CD4-positive, CD25-positive, alpha-beta regulatory T cell (primary cell): ENCODE measurements around the gene LRRC42. TPM values are rescaled to one million over a fixed set of nuclear protein-coding genes. Genes with fewer than 3 reads are reported as not detected.

Experiments
- ATAC-seq, 2 donors: fragments of 150-1000 bp; cut with Tn5 transposase; one replicate each; pipeline ENCODE4 v1.10.0; 2021; ENCODE audit warnings: low read depth in 2 of 2, moderate number of reproducible peaks in 2 of 2, moderate library complexity in 1 of 2
- DNase-seq, 3 donors: peaks; one replicate each; pipeline versions ENCODE4 v3.0.0 to v3.0.0-alpha.2; 2012 to 2022; ENCODE audit warnings: mixed read lengths in 1 of 3
- H3K27ac ChIP-seq: one replicate; pipeline ENCODE4 v1.7.0; 2013; ENCODE audit warnings: mild to moderate bottlenecking, low read length; ENCODE audit not compliant: insufficient read depth, poor library complexity, severe bottlenecking
- H3K27me3 ChIP-seq: one replicate; pipeline ENCODE4 v1.7.0; 2013; ENCODE audit warnings: low read length; ENCODE audit not compliant: control insufficient read depth, insufficient read depth
- H3K36me3 ChIP-seq: one replicate; pipeline ENCODE4 v1.7.0; 2013; ENCODE audit warnings: mild to moderate bottlenecking, low read length, moderate library complexity; ENCODE audit not compliant: control insufficient read depth, insufficient read depth
- H3K4me1 ChIP-seq: 2 replicates; pipeline ENCODE4 v1.7.0; 2013; ENCODE audit warnings: mild to moderate bottlenecking, low read length; ENCODE audit not compliant: insufficient read depth, control insufficient read depth, poor library complexity, severe bottlenecking
- H3K4me3 ChIP-seq: one replicate; pipeline ENCODE4 v1.7.0; 2013; ENCODE audit warnings: low read depth, mild to moderate bottlenecking, low read length, moderate library complexity
- H3K9me3 ChIP-seq, 2 experiments: 1 replicate in 1 of 2; 2 replicates in 1 of 2; pipeline ENCODE4 v1.7.0; 2013; ENCODE audit warnings: low read length in 2 of 2, mild to moderate bottlenecking in 1 of 2, moderate library complexity in 1 of 2; ENCODE audit not compliant: control insufficient read depth in 2 of 2
- H3K27ac Mint-ChIP-seq, 3 donors: one replicate each; pipeline ENCODE4 v1.8.0; 2020 to 2022; ENCODE audit warnings: mild to moderate bottlenecking in 3 of 3, mixed read lengths in 3 of 3, moderate library complexity in 2 of 3
- H3K27me3 Mint-ChIP-seq: one replicate; pipeline ENCODE4 v1.8.0; 2022; ENCODE audit warnings: mild to moderate bottlenecking, mixed read lengths
- H3K36me3 Mint-ChIP-seq: one replicate; pipeline ENCODE4 v1.8.0; 2020; ENCODE audit warnings: mixed read lengths
- H3K4me1 Mint-ChIP-seq, 4 donors: one replicate each; pipeline ENCODE4 v1.8.0; 2020 to 2022; ENCODE audit warnings: mixed read lengths in 4 of 4, mild to moderate bottlenecking in 1 of 4
- H3K4me3 Mint-ChIP-seq, 4 donors: one replicate each; pipeline ENCODE4 v1.8.0; 2020 to 2022; ENCODE audit warnings: mild to moderate bottlenecking in 4 of 4, mixed read lengths in 4 of 4, moderate library complexity in 3 of 4
- H3K9me3 Mint-ChIP-seq, 7 donors: one replicate each; pipeline ENCODE4 v1.8.0; 2020 to 2022; ENCODE audit warnings: mixed read lengths in 7 of 7, mild to moderate bottlenecking in 3 of 7, moderate library complexity in 2 of 7
- polyA plus RNA-seq, 4 donors: library from polyadenylated mRNA; unstranded; fragments of 300-500 nt; fragmentation: Illumina TruSeq; gene quantifications; one replicate each; pipeline ENCODE4 v1.2.3, GENCODE V29; 2021
- total RNA-seq: library from RNA; stranded (reverse); gene quantifications from one replicate; pipeline ENCODE4 v1.2.3, GENCODE V29; 2022

Gene LRRC42
- total and polyA plus RNA-seq, 5 donors from 2014 or later = 6.9 to 11.9 (median 8.0) TPM

DNA sequence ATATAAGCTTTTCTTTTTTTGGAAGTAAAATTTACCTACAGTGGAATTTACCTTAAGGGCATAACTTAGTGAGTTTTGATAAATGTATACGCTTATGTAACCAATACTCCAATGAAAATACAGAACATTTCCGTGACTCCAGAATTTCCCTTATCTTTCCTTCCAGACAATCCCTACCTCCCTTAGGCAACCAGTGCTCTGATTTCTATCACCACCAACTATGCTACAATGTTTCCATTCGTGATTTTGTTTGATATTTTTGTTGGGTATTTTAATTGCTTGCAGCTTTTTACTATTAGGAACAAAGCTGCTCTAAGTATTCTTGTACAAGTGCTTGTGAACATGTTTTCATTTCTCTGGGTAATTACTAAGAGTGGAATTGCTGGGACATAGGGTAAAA, 15.2 kb upstream of the LRRC42 start:
- Histone ChIP-seq H3K36me3 (peaks cover 54% of the 10 kb centered on the region), H3K27ac (no peak overlapping the region), H3K27me3 (no peaks in the 10 kb centered on the region), H3K9me3 (peaks cover 9 to 18% of the 10 kb centered on the region in 2 experiments), H3K4me3 (no peak overlapping the region), H3K4me1 (no peaks in the 10 kb centered on the region)
- peaks cover 41% of the 10 kb centered on the region for H3K36me3 Mint-ChIP-seq
- peaks cover 0 to 2% (median 0%) of the 10 kb centered on the region in 7 donors for H3K9me3 Mint-ChIP-seq
- no peak overlapping the region for H3K4me3 Mint-ChIP-seq
- no peak overlapping the region for H3K27ac Mint-ChIP-seq
- ATAC-seq = no peak
- DNase-seq = no peak
- peaks cover 2 to 11% (median 4%) of the 10 kb centered on the region in 4 donors for H3K4me1 Mint-ChIP-seq
- no peaks in the 10 kb centered on the region for H3K27me3 Mint-ChIP-seq

DNA sequence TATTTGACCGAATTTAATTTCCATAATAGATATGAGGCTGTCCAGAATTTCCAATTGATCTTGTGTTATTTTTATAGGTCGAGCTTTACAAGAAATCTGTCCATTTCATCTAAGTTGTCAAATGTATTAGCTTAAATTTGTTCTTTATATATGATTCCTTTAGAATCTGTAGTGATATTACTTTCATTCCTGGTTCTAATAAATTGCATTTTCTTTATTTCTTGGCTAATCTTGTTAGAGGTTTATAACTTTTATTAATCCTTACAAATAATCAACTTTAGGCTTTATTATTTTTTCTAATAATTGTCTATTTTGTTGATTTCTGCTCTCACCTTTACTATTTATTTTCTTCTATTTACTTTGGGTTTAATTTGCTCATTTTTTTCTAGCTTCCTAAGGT, 14.6 kb upstream of the LRRC42 start:
- no peaks in the 10 kb centered on the region for H3K4me1 ChIP-seq
- H3K27me3 ChIP-seq = no peaks in the 10 kb centered on the region
- H3K9me3 ChIP-seq = peaks cover 9 to 18% of the 10 kb centered on the region in 2 experiments
- H3K27ac ChIP-seq = no peak overlapping the region
- Mint-ChIP-seq H3K27me3 (no peaks in the 10 kb centered on the region), H3K4me3 (no peak overlapping the region), H3K27ac (no peak overlapping the region), H3K36me3 (peaks cover 41% of the 10 kb centered on the region), H3K4me1 (peaks cover 2 to 11% (median 4%) of the 10 kb centered on the region in 4 donors), H3K9me3 (peaks cover 0 to 2% (median 0%) of the 10 kb centered on the region in 7 donors)
- ATAC-seq (no peak), DNase-seq (no peak)
- peaks cover 51% of the 10 kb centered on the region for H3K36me3 ChIP-seq
- no peak overlapping the region for H3K4me3 ChIP-seq

DNA sequence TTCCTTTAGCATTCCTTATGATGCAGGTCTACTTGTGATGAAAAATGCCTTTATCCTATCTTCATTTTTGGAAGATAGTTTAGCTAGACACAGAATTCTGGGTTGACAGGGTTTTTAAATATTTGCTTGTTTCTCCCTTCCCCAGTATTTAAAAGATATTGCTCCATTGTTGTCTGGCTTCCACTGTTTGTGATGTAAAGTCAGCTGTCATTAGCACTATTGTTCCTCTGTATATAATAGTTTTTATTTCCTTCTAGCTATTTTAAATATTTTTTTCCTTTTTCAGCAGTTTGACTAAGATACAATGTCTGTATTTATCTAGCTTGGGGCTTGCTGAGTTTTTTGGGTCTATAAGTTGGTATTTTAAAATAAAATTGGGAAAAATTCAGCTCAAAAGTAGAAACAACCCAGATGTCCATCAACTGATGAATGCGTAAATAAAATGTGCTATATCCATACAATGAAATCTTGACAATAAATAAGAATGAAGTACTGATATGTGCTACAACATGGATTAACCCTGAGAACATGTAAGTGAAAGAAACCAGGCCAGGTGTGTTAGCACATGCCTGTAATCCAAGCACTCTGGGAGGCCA, 11.9 kb upstream of the LRRC42 start:
- Histone ChIP-seq H3K36me3 (peaks cover 47% of the 10 kb centered on the region), H3K4me3 (no peak overlapping the region), H3K4me1 (no peaks in the 10 kb centered on the region), H3K9me3 (peaks cover 9 to 18% of the 10 kb centered on the region in 2 experiments), H3K27ac (no peak overlapping the region), H3K27me3 (no peaks in the 10 kb centered on the region)
- Mint-ChIP-seq H3K4me1 (peaks cover 0 to 28% (median 9%) of the 10 kb centered on the region in 4 donors), H3K27me3 (no peaks in the 10 kb centered on the region), H3K9me3 (peaks cover 0 to 2% (median 0%) of the 10 kb centered on the region in 7 donors), H3K4me3 (no peak overlapping the region), H3K36me3 (peaks cover 35% of the 10 kb centered on the region), H3K27ac (no peak overlapping the region)
- DNase-seq (no peak), ATAC-seq (no peak)

DNA sequence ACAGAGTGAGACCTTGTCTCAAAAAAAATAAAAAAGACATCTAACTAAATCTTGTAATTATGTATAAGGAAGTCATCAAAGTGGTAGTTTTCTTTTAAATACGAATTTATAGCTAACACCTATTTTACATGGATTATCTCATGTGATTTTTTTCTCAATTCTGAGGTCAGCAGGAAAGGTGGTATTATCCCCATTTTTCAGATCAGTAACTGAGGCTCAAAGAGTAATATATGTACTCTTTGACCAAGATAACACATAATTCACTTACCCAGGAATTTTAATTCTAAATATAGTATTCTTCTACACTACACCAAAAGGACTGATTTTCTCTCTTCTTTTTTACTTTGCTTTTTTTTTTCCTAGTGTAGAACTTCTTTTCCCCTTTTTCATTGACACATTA, 9.7 kb upstream of the LRRC42 start:
- no peak for ATAC-seq
- Mint-ChIP-seq H3K27me3 (no peaks in the 10 kb centered on the region), H3K27ac (no peak overlapping the region), H3K4me3 (no peak overlapping the region), H3K4me1 (peaks cover 5 to 29% (median 15%) of the 10 kb centered on the region in 4 donors), H3K9me3 (peaks cover 0 to 2% (median 0%) of the 10 kb centered on the region in 7 donors), H3K36me3 (peaks cover 33% of the 10 kb centered on the region)
- DNase-seq = no peak
- no peaks in the 10 kb centered on the region for H3K27me3 ChIP-seq
- no peaks in the 10 kb centered on the region for H3K4me1 ChIP-seq
- no peak overlapping the region for H3K4me3 ChIP-seq
- no peak overlapping the region for H3K27ac ChIP-seq
- peaks cover 9 to 18% of the 10 kb centered on the region in 2 experiments for H3K9me3 ChIP-seq
- peaks cover 36% of the 10 kb centered on the region for H3K36me3 ChIP-seq

GRCh38 chr1:53938136-53938830, 7.9 kb upstream of the LRRC42 start:
- H3K27ac Mint-ChIP-seq = peak overlapping the region in 1 of 3 donors; percentile 71
- no peak for ATAC-seq
- peak overlapping the region in 1 of 4 donors; percentile 6 for H3K4me3 Mint-ChIP-seq

GRCh38 chr1:53942127-53942957, 3.8 kb upstream of the LRRC42 start:
- Mint-ChIP-seq H3K4me1 (peaks cover 35 to 54% (median 41%) of the 10 kb centered on the region in 4 donors), H3K27ac (no peak overlapping the region), H3K9me3 (no peaks in the 10 kb centered on the region), H3K27me3 (no peaks in the 10 kb centered on the region), H3K4me3 (peak overlapping the region in 2 of 4 donors; percentile 78 to 98), H3K36me3 (peaks cover 19% of the 10 kb centered on the region)
- H3K4me1 ChIP-seq = peaks cover 37% of the 10 kb centered on the region
- no peak overlapping the region for H3K27ac ChIP-seq
- no peak overlapping the region for H3K4me3 ChIP-seq
- no peaks in the 10 kb centered on the region for H3K9me3 ChIP-seq
- peaks cover 16% of the 10 kb centered on the region for H3K36me3 ChIP-seq
- no peaks in the 10 kb centered on the region for H3K27me3 ChIP-seq
- ATAC-seq (no peak), DNase-seq (peak in 1 of 3 donors; percentile 42)

More at GRCh38 chr1:53938136-53938830, 7.9 kb upstream of the LRRC42 start:
- Histone ChIP-seq H3K9me3 (peaks cover 9 to 15% of the 10 kb centered on the region in 2 experiments), H3K4me3 (no peak overlapping the region), H3K27ac (no peak overlapping the region), H3K27me3 (no peaks in the 10 kb centered on the region), H3K4me1 (peaks cover 9% of the 10 kb centered on the region), H3K36me3 (peaks cover 36% of the 10 kb centered on the region)
- DNase-seq = no peak
- Mint-ChIP-seq H3K4me1 (peaks cover 16 to 29% (median 26%) of the 10 kb centered on the region in 4 donors), H3K36me3 (peaks cover 33% of the 10 kb centered on the region), H3K9me3 (peaks cover 0 to 2% (median 0%) of the 10 kb centered on the region in 7 donors), H3K27me3 (no peaks in the 10 kb centered on the region)

DNA sequence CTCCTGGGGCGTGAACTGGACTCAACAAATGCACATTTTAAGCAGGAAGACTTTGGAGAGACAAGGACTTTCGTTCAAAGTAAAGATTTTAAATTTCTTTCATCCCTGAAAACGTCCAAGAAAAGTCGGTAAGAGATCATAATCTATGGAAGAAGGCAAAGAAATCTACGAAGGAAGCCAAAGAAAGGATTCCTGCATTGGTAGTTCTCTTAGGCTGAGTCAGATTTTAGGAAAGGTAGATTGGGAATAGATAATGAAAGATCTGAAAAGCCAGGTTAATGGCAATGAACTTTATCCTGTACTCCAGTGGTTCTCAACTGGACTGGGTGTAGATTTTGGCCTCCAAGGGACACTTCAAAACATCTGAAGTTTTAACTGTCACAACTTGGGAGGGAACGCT, 3.1 kb upstream of the LRRC42 start:
- Mint-ChIP-seq H3K4me1 (peaks cover 29 to 61% (median 47%) of the 10 kb centered on the region in 4 donors), H3K27ac (peak overlapping the region in 1 of 3 donors; percentile 3), H3K36me3 (peaks cover 13% of the 10 kb centered on the region)

More for the DNA sequence above, 3.1 kb upstream of the LRRC42 start:
- H3K4me1 ChIP-seq = peaks cover 37% of the 10 kb centered on the region
- H3K27me3 ChIP-seq = no peaks in the 10 kb centered on the region
- peaks cover 8% of the 10 kb centered on the region for H3K36me3 ChIP-seq
- Mint-ChIP-seq H3K27me3 (no peaks in the 10 kb centered on the region), H3K9me3 (no peaks in the 10 kb centered on the region), H3K4me3 (peak overlapping the region; percentile 68 to 98 (median 86))
- H3K4me3 ChIP-seq = peak overlapping the region; percentile 47
- H3K9me3 ChIP-seq = no peaks in the 10 kb centered on the region
- no peak for ATAC-seq
- H3K27ac ChIP-seq = no peak overlapping the region
- DNase-seq = no peak
